MCF 10A (cell line): Measurements from ENCODE around the gene ETS2. TPM values are rescaled to one million over a fixed set of nuclear protein-coding genes. Genes with fewer than 3 reads are reported as not detected.
A peak's percentile ranks its signal among the peaks of the same experiment; 100 is the strongest.

Experiments
- BruUV-seq: library from RNA; stranded (reverse); fragments of 400-500 nt; replicated peaks from 2 replicates; lab custom pipeline; 2021; lab: Mats Ljungman, UMichigan
- CTCF ChIA-PET: fragments of 300-600 bp; sonication (Branson Sonifier 250); formaldehyde crosslinking; extraction: SDS; loops from one replicate; lab custom pipeline; 2021; ENCODE audit warnings: antibody characterized with exemption, inconsistent platforms; lab: Yijun Ruan, JAX
- POLR2A ChIA-PET: fragments of 300-600, 350-650 bp; sonication (Branson Sonifier 250); formaldehyde crosslinking; extraction: SDS; loops from one replicate; lab custom pipeline; 2020; ENCODE audit warnings: antibody characterized with exemption, inconsistent platforms; lab: Yijun Ruan, JAX
- DNase-seq: peaks from one replicate; pipeline ENCODE4 v3.0.0-alpha.2; 2018; ENCODE audit not compliant: unreplicated experiment
- H3K27ac Mint-ChIP-seq: one replicate; pipeline ENCODE4 v1.8.0; 2022; ENCODE audit warnings: mild to moderate bottlenecking, low read depth, mixed read lengths; ENCODE audit not compliant: unreplicated experiment
- H3K27me3 Mint-ChIP-seq: one replicate; pipeline ENCODE4 v1.8.0; 2022; ENCODE audit warnings: mixed read lengths; ENCODE audit not compliant: insufficient read depth, unreplicated experiment
- H3K36me3 Mint-ChIP-seq: one replicate; pipeline ENCODE4 v1.8.0; 2022; ENCODE audit warnings: mild to moderate bottlenecking, moderate library complexity, mixed read lengths; ENCODE audit not compliant: insufficient read depth, unreplicated experiment
- H3K4me1 Mint-ChIP-seq: one replicate; pipeline ENCODE4 v1.8.0; 2022; ENCODE audit warnings: mixed read lengths; ENCODE audit not compliant: insufficient read depth, unreplicated experiment
- H3K4me3 Mint-ChIP-seq: one replicate; pipeline ENCODE4 v1.8.0; 2022; ENCODE audit warnings: mild to moderate bottlenecking, moderate library complexity, mixed read lengths; ENCODE audit not compliant: unreplicated experiment
- H3K9me3 Mint-ChIP-seq: one replicate; pipeline ENCODE4 v1.8.0; 2022; ENCODE audit warnings: mixed read lengths; ENCODE audit not compliant: unreplicated experiment
- CTCF ChIP-seq: fragments of 200-600 bp; IDR thresholded peaks from one replicate; pipeline ENCODE4 v1.8.0; 2022; ENCODE audit warnings: antibody characterized with exemption, mild to moderate bottlenecking; ENCODE audit not compliant: unreplicated experiment
- intact Hi-C: fragments of 100-400 bp; cut with micrococcal nuclease; formaldehyde crosslinking; loops from 2 replicates; pipeline ENCODE4 v1.14.1; 2022
- total RNA-seq: library from RNA; stranded (reverse); gene quantifications from 2 replicates; pipeline ENCODE4 v1.2.3, GENCODE V29; 2022

Gene ETS2
- total RNA-seq, 1 experiment from 2014 or later: 109 TPM

DNA sequence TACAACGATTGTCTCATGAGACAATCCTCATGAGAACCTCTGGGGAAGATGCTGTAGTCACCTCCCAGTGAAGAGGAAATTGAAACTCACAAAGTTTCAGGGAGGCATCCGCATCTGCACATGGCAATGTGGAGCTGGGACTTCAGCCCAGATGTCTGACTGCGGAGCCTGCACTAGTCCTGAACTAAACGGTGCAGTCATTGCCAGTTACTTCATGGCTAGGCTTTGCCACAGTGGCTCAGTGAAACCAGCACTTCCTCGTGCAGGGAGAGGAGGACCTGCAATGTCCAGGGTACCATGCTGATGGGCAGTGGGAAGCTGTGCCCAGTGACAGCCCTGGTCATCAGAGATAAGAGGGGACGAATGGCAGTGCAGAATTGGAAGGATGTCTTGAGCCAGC, 40.7 kb upstream of the ETS2 start:
- Mint-ChIP-seq H3K9me3 (peaks cover 5% of the 10 kb centered on the region), H3K4me3 (no peak overlapping the region), H3K4me1 (peaks cover 22% of the 10 kb centered on the region), H3K27me3 (no peaks in the 10 kb centered on the region), H3K27ac (no peak overlapping the region), H3K36me3 (no peaks in the 10 kb centered on the region)
- CTCF ChIA-PET: interaction anchor here (1.1 kb wide), 1 partner anchor 9 kb away, joined by 4 read pairs; no protein-coding TSS in a partner anchor
- TF ChIP-seq CTCF: no peak
- DNase-seq: no peak
- POLR2A ChIA-PET: interaction anchor here (0.7 to 1.4 kb wide), 2 partner anchors 23 to 56 kb away, joined by 4 to 7 read pairs; no protein-coding TSS in a partner anchor
- intact Hi-C loops: no loop called here
- no TSS peak for BruUV-seq

DNA sequence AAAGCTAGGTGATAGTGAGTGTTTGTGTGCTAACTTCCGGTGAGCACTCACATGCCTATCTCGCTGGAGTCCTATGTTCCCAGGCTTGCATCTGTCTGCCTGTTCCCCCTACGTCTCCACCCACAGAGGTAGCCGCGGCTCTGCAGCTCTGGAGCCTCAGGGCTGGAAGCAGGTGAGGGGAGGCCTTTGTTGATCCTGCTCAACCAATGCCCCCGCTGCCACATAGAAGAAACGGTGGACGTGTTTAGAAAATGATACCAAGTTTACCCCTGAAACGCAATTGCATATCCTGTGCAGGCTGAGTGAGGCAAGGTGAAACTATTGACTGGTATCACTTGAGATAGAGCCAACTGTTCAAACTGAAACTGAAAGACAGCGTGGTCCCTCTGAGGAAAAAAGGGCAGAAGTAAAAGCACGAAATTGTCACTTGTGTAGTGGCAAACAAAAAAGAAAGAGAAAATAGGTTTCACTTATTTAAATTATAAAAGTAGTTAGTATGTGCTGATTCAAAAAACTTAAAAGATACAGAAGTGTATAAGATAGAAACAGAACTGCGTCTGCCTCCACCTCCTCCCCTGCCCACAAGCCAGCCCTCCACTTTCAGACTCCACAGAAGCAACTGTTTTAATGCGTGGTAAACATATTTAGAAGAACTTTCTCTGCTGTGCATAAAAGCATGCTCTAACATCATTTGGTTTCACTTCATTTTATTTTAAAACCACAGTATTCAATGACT, 38.6 kb upstream of the ETS2 start:
- peak; percentile 34 for DNase-seq
- POLR2A ChIA-PET: interaction anchor here (0.6 to 8.5 kb wide), 3 partner anchors 12 to 1388 kb away, joined by 3 to 110 read pairs (median 48); partner anchors contain the start of gene ETS2
- TF ChIP-seq CTCF: no peak
- Mint-ChIP-seq H3K27ac (peak overlapping the region; percentile 97), H3K27me3 (no peaks in the 10 kb centered on the region), H3K4me3 (peak overlapping the region; percentile 43), H3K9me3 (peaks cover 5% of the 10 kb centered on the region), H3K4me1 (peaks cover 16% of the 10 kb centered on the region), H3K36me3 (no peaks in the 10 kb centered on the region)
- no TSS peak for BruUV-seq
- intact Hi-C loops: no loop called here
- CTCF ChIA-PET: interaction anchor here (0.6 kb wide), 1 partner anchor 30 kb away, joined by 3 read pairs; no protein-coding TSS in a partner anchor

- peak; percentile 35 for DNase-seq
- peak overlapping the region; percentile 97 for H3K27ac Mint-ChIP-seq
- peaks cover 5% of the 10 kb centered on the region for H3K9me3 Mint-ChIP-seq
- intact Hi-C loops: no loop called here
- BruUV-seq: no TSS peak
- H3K4me1 Mint-ChIP-seq: peaks cover 26% of the 10 kb centered on the region
- H3K27me3 Mint-ChIP-seq: no peaks in the 10 kb centered on the region
- H3K4me3 Mint-ChIP-seq: no peak overlapping the region
- no peaks in the 10 kb centered on the region for H3K36me3 Mint-ChIP-seq
- ChIA-PET CTCF (interaction anchor here (0.5 to 2.2 kb wide), 5 partner anchors 8 to 264 kb away, joined by 3 to 6 read pairs (median 5); no protein-coding TSS in a partner anchor), POLR2A (interaction anchor here (0.6 to 8.5 kb wide), 7 partner anchors 12 to 581 kb away, joined by 3 to 110 read pairs (median 12); partner anchors contain the start of gene ETS2)
- TF ChIP-seq CTCF: no peak
Observed at GRCh38 chr21:38768471-38769063, 37.2 kb upstream of the ETS2 start.
